HG03175 (cell line): Measurements from ENCODE around the gene JPH4.
A peak's percentile ranks its signal among the peaks of the same experiment; 100 is the strongest.

ENCODE experiments used
- ATAC-seq: cut with Tn5 transposase; IDR thresholded peaks from one replicate; pipeline ENCODE4 v1.9.1; 2021; ENCODE audit warnings: mild to moderate bottlenecking, moderate library complexity; ENCODE audit not compliant: unreplicated experiment

The JPH4 gene

DNA sequence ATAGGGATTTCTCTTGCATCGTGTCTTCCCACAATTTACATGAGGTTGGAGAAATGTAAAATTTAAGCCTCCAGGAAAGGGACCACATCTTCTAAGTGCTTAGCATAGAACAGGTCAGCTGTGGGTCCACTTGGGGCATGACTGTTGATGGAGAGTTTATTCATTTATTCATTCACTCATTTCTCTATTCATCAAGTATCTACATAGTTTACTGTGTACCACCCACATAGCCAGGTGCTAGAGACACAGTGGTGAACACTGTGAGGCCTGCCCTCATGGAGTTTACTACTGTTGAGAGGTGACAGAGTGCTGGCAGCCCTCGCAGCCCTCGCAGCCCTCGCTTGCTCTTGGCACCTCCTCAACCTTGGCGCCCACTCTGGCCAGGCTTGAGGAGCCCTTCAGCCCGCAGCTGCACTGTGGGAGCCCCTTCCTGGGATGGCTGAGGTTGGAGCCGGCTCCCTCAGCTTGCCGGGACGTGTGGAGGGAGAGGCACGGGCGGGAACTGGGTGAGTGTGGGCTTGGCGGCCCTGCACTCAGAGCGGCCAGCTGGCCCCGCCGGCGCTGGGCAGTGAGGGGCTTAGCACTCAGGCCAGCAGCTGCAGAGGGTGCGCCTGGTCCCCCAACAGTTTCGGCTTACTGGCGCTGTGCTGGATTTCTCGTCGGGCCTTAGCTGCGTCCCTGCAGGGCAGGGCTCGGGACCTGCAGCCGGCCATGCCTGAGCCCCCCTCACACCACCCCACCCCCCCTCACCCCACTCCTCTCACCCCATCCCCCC lies 1.7 kb upstream of the JPH4 start:
- ATAC-seq, result no peak

DNA sequence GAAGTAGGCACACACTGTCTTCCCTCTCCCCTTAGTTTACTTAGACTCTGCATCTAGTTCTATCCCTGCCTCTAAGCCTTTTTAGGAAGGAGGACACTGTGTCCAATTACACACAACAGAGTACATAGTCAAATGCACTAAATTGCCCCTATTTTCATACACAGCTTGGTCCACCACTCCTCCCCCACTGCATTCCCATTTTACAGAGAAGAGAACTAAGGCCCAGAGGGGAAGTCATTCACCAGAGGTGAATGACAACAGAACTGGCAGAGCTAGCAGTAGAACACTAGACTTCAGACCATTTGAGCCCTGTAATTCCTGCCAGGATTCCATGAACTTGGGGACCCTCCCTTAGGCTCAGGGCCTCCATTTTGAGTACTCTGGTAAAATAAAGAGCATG lies 1.1 kb upstream of the JPH4 start:
- ATAC-seq, result no peak

DNA sequence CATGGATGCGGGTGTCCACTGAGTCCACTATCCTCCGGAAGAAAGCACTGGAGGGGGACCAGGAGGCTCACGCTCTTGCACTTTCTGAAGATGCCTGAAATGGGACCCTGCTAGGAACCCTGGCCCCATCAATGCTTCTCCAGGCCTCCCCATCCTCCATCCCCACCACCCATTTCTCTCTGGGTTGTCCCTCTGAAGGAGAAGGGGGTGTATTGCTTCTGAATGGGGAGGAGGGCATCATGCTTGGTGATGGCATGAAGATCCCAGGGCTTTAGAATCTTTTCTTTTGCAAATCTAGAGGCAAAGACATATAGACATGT lies 681 bp upstream of the JPH4 start:
- no peak for ATAC-seq

DNA sequence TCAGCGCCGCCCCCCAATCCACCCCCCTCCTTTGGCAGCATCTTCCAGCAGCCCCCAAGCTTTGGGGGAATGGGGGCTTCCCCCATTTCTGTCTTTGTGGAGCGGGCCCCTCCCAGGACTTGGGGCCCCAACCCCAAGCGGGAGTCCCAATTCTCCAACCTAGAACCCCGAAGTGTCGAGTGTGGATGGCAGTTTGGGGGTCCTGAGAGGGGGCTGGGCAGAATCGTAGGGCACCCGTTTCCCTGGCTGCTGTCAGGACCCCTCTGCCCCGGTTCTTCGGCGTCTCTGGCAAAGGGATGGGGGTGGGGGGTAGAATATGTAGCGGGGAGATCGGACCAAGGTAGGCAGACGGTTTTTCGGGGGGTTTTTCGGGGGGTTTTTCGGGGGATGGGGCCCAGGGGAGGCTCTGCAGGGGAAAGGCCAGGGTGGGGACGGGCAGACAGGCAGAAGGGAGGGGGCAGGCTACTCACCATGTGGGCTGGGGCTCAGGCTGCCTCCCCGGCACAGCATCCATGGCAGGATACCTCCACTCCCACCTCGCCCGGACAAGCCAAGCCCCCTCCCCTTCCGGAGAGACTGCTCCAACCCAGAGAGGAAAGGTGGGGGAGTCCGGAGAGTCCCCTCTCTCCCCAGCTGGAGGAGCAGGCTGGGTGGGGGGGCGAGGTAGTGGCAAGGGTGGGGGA lies 739 bp downstream of the JPH4 start:
- ATAC-seq, result no peak

DNA sequence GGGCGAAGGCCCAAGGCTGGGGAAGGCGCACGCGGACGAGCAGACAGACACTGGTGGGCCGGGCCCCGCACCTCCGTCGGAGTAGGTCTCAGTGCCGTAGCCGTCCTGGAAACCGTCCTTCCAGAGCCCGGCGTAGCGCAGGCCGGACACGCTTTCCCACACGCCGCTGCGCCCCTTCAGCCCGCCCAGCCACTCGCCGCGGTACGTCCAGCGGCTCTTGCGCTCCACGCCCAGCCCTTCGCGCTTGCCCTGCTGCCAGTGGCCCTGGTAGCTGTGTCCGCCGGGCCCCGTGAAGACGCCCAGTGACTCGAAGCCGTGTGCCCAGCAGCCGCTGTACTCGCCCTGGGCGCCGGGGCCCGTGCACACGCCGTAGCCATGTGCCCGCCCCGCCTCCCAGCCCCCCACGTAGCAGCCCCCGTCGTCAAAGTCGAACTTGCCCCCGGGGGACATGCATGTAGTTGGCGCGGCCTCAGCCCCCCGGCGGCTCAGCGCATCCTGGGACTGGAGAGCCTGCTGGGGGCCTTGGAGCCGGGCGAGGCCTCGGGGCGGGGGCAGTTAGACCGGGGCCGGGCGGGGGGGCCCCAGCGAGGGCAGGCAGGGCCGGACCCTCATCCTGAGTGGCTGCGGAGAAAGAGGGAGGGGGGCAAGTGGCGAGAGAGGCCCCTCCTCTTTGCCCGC lies 1.4 kb downstream of the JPH4 start:
- ATAC-seq, result no peak

DNA sequence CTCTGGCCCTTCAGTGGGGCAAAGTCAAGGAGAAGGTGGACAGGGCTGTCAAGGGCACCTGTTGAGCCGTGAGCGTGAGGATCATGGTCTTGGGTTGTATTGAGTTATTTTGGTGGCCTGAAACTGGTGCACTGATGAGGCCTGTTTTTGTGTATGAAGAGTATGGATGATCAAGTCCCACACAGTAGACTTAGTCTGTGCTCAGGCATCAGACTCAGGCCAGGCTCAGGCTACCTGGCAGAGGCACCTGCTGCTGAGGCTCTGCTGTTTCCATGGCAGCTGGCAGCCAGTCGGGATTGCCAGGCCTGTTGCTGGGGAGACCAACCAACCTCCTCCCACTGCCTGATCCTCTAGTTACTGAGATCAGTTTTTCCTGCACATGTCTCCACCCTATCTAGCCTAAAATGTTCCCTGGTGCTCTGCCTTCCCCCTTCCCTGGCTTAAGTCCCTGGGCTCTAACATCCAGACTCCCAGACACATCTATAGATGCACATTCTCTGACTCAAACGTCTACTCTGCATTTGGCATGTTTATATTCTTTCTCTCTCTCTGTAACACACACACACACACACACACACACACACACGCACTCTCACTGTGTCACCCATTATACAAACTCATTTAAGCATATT lies 5.1 kb downstream of the JPH4 start:
- no peak for ATAC-seq

DNA sequence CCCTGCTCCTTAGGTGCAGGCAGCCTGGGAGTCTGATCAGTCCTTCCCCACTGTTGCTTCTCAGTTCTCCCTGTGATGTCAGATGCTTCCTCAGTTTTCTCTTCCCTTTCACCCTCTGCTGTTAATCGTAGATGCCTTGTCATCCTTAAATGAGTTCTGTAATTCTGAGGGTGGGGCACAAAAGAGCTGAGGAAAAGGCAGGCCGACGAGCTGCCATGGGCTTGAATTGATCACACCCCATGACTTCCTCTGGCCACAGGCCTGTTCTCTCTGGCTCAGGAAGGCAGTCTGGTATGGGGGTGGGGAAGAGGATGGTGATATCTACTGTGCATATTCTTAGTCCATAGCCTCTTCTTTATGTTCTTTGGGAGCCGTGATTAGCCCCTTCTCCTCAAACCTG lies 5.8 kb downstream of the JPH4 start:
- no peak for ATAC-seq

DNA sequence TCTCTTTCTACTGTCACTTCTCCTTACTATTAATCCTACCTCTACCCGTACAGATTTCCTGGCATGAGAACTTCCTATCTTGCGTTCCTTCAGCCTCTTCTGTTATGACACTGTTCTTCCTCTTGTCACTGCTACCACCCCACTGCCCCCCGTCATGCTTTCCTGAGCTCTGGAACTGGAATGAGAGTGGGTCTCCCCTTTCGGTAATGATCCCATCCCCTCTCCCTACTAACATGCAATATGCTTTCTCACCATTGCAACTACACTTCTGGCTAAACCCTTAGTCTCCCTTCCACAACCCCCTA lies 6.1 kb downstream of the JPH4 start:
- no peak for ATAC-seq

DNA sequence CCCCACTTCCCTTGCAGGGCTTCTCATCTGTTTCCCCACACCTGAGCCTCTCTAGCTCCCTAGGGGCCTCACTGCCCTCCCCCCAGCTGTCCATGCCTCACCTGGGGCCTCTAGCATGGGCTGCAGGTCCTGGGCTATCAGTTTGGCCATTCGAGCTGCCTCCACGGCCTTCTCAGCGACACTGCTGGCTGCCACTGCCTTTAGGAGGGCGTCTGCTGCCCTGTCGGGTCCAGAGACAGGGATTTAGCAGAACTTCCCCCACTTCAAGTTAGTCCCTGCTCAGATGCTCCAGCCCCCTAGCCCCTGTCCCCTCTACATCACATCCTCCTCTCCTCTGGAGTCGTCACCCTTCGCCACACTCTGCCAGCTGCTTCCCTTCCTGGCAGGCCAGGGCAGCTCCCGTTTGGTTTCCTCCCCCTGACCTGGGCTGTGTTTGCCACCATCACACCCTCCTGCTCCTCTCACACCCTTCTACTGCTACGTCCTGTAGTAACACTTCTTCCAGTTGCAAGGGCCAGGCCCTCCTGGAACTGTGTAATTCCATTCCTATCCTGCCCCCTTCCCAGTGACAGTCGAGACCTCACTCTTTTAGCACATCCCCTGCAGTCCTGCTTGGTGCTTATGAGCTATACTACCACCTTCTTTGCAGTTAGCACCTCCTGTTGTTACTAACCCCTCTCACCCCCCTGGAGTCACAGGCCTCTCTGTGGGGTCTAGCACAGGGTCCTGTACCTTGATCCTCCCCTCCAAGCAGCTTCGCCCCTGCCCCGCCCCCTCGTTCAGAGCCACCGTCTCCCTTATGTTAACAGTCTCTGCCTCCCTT lies 6.7 kb downstream of the JPH4 start:
- no peak for ATAC-seq

DNA sequence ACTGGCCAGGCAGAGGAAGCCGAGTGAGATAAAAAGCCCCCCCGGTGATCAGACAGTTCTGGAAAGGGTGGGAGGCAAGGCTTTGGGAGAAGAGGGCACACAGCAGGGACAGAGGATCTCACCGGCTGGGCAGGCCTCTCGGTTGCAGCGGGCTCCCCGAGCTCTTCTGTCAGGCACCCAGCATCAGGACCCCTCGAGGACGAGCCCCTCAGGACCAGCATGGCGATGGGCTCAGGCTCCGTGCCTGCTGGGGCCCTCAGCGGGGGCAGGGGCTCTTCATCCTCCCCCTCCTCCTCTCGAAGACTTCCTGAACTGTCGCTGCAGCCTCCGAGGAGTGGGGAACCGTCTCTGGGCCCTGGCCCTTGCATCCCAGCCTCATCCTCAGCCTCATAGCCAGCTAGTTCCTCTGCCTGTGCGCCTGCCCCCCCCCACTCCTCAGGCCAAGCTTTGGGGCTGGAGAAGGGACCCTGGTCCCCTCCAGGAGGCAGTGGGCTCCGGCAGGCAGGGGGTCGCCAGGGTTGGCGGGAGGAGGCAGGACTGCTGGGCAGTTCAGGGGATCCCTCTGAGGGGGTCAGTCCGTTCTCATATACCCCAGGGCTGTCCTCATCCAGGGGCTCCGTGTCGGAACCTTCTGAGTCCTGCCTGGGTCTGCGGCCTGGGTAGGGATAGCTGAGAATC lies 7.6 kb downstream of the JPH4 start:
- ATAC-seq, result no peak

DNA sequence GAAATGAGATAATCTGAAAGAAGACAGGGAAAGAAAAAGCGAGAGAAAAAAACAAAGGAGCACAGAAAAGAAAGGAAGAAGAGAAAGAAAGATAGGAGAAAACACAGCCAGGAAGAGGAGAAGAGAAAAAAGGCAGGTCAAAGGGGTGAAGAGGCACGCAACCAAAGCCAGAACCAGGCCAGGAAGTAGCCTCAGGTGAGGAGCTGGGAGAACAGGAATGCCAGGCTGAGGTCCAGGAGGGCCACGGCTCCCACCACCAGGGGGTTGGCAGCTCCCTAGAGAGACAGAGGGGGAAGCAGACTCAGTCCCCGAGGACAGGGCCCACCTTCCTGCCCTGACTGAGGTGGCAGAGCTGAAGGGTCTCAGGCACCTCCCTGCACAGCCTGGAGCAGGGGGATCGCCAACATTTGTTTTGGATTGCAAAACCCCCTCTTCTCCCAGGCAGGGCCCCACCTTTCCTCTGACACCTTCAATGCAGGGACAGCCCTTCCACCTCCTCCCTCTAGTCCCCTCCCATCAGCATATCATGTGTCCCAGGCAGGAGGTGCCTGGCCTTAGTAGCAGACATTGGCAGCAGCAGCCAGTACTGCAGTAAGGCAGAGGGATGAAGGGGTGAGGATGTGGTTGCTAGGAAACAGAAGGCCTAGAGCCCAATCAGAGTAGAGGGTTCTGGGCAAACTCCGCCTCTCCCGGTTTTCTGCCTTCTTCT lies 9.0 kb downstream of the JPH4 start:
- ATAC-seq, result no peak

DNA sequence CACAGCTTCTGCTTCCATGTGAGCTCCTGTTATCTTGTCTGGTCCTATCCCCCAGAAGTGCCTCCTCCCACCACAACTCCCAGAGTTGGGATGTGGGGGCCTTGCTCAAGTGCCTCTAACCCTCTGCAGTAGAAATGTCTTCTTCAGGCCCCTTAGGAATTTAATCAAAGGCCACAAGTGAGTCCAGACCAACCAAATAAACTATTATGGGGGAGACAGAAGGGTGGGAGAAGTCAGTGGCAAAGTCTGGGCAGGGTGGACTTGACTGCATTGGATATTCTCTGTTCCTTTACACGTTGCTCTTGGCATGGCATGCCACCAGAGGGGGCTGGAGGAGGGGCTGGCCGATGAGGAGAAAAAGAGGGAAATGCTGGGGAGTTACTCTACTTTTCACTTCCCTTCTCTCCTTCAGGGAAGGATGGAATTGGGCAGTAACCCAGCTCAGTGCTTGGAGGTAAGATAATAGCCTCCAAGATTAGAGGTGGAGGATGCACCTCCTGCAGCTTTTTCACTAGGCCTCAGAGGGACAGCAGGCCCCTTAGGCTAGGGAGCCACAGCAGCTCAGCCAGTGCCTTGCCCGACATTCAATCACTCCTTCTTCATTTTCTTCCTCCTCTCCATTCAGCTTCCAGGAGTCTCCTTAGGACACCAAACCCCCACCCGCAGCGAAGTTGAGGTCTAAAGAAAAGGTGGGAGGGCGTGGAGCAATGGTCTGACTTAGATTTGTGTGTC lies 9.8 kb downstream of the JPH4 start:
- ATAC-seq, result no peak

DNA sequence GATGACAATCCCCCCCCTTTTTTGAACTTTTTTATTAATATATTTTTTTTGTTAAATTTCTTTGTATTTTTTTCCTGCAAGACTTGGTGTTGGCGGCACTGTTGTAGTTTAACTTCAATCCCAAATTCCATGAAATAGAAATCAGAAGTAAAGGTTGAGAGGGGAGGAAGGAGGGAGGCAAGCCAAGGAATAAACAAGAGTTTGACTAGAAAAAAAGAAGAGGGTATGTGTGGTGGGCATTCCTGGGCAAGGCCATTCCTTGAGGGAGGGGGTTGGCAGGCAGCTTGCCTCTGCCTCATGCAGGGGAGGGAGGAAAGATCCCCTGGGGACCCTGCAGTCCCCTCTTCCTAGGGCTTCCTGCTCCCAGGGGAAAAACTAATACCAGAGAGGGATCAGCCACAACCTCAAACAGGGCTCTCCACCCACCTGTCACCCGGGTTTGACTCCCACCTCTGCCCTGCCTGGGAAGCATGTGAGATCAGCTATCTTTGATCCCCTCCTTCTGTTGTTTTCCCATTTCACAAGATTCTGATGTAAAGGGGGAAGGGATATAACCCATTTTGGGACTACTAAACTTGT lies 10.5 kb downstream of the JPH4 start:
- no peak for ATAC-seq

DNA sequence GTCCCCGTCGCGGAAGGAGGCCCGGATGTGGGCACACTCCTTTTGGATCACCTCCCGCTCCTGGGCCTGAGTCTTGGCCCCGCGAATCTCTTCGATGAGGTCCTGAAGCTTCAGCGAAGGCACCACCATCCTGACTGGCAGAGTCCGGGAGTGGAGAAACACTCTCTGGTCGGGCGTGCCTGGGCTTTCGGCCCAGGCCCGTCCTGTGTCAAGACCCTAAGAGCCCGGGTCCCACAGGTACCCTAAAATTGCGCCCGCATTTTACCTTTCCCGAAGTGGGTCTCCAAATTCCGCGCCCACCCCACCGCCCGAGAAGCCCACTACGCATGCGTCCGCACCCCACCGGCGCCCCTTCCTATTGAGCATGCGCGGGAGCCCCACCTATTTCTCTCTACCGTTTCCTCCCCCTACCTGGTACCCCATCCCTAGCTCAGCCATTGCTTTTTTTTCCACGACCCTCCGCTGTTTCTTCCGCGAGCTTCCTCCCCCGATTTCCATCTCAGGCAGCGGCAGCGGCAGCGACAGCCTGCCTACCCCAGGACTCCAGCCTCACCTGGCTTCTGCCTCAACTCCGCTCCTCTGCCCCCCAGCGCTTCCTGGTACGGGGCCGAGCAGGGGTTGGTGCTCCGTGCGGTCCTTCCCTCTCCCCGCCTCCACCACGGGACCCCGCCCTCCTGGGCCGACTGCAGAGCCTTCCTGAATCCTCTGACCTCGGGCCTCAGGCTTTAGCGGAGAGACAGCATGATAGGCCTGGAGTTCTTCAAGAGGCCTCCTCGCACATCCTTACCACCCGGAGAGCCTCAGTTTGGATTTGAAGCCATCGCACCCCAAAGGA lies 11.2 kb downstream of the JPH4 start, which contains the start of gene AP1G2:
Gene AP1G2 (minus strand): TSS at position 606 of the 835 bp plus-strand sequence. CDS start 477 bp downstream, at position 129.
- ATAC-seq, result peak; percentile 85

DNA sequence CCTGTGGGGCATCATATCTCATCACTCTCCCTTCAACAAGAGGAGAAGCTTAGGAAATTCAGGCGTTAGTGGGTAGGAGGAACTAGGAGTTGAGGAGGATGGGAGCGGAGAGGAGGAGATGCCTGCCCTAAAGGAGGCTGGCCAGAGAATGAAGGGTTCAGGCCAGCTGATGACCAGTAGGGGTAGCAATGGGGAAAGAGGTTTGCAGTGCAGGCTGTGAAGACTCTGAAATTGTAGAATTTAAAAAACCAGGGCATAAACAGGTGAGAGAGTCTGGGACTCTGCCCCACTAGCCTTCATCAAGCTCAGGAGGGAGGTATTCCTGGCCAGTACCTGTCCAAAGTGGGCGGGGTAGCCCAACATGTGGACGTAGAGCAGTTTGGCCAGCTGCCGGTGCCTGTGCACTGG lies 11.8 kb downstream of the JPH4 start:
- ATAC-seq, result peak; percentile 11

DNA sequence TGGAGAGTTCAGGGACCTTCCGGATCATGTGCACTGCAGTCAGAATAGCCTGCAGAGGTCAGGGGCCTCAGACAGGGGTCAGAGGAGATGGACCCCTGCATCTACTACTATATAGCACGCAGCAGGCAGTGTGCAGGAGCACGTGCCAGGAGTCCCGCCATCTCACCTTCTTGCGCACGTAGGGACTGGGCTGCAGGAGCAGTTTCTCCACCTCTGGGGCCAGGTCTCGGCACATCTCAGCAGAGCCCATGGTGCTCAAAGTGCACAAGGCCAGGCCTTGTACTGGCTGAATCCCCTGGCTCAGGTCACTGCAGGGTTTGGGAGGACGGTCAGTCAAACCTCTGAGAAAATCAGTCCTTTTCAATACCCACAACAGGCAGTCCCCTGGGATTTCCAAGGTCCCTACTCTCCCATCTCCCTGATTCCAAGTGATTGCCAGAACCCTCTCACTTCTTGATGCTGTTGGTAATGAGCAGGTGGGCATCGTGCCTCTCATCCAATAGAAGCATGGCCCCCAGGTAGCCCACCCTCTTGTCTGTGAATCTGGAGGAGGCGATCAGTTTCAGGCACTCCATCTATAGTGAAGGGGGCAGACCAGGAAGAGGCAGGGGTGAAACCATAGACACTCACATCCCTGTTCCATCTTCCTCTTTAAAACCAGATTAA lies 12.3 kb downstream of the JPH4 start:
- no peak for ATAC-seq

DNA sequence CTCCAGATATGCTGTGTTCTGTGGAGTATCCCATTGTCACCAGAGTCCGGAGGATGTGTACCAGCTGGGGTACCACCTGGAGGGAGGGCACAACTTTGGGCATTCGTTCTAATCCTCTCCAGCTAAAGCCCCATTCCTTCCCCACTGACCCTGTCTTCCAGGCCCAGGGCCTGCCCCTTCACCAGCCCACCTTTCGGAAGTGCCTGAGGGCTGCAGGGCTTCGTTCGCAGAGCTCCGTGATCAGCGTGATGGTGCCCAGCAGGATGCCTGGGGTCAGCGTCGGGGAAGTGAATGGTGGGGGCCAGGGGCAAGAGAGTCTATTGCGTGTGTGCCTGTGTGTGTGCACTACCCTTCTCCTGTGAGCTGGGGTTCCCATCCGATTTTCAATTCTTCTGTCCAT lies 13.0 kb downstream of the JPH4 start:
- ATAC-seq, result no peak
